Tibial nerve (tissue), 4 donors: ENCODE data around the gene ENPP6. TPM values are rescaled to one million over a fixed set of nuclear protein-coding genes. Genes with fewer than 3 reads are reported as not detected.

Experiments
- DNase-seq, 2 donors: peaks; one replicate each; pipeline ENCODE4 v3.0.0-alpha.2; 2019; ENCODE audit warnings: low spot score in 2 of 2
- H3K27ac ChIP-seq, 4 donors: fragments of 200-600 bp; sonication (generic) in 3 of 4; one replicate each; pipeline ENCODE4 v1.5.1; 2017 to 2019; ENCODE audit warnings: mild to moderate bottlenecking in 1 of 4
- H3K27me3 ChIP-seq, 2 donors: fragments of 200-600 bp; sonication (generic) in 1 of 2; one replicate each; pipeline versions ENCODE4 v1.5.1 to v1.6.0; 2017 to 2019
- H3K36me3 ChIP-seq, 3 donors: fragments of 200-600 bp; sonication (generic); one replicate each; pipeline ENCODE4 v1.5.1; 2018 to 2019
- H3K4me1 ChIP-seq, 4 donors: fragments of 200-600 bp; sonication (generic) in 3 of 4; one replicate each; pipeline ENCODE4 v1.5.1; 2017 to 2019
- H3K4me3 ChIP-seq, 4 donors: fragments of 200-600 bp; sonication (generic) in 3 of 4; one replicate each; pipeline ENCODE4 v1.5.1; 2017 to 2019; ENCODE audit warnings: mild to moderate bottlenecking in 1 of 4, moderate library complexity in 1 of 4
- H3K9me3 ChIP-seq, 4 donors: fragments of 200-600 bp; sonication (generic) in 3 of 4; one replicate each; pipeline ENCODE4 v1.5.1; 2017 to 2019
- EP300 ChIP-seq, 2 donors: sonication (generic); formaldehyde crosslinking; IDR thresholded peaks; one replicate each; pipeline ENCODE4 v1.6.1; 2017; ENCODE audit warnings: antibody characterized with exemption in 2 of 2, mild to moderate bottlenecking in 1 of 2
- POLR2A ChIP-seq, 2 donors: fragments of 450-650 bp; IDR thresholded peaks; one replicate each; pipeline ENCODE4 v1.6.1; 2017; ENCODE audit warnings: antibody characterized with exemption in 2 of 2, mild to moderate bottlenecking in 2 of 2, moderate library complexity in 2 of 2
- WGBS, 2 donors: methylation state at CpG; one replicate each; pipeline ENCODE4 v1.1.5; 2018; 5-methylcytosine and 5-hydroxymethylcytosine counted together
- total RNA-seq, 4 donors: library from RNA; depleted of rRNA; stranded (reverse); fragments of >200 nt; gene quantifications; one replicate each; pipeline ENCODE4 v1.1.0, GENCODE V29; 2016
- TF ChIP-seq, protein P1 (sequence below), 5 experiments: fragments of 200-600 bp in 3 of 5; fragments of 450-650 bp in 2 of 5; sonication (generic) in 3 of 5; IDR thresholded peaks; one replicate each; pipeline ENCODE4 v1.5.1; 2016 to 2019; ENCODE audit warnings: antibody characterized with exemption in 5 of 5, mild to moderate bottlenecking in 3 of 5, moderate library complexity in 2 of 5

The ENPP6 gene
- total RNA-seq, 4 donors from 2014 or later = 12.6 to 42.6 (median 30.3) TPM

- DNase-seq = no peak
- no peak for TF ChIP-seq POLR2A (IDR thresholded peaks at IDR 0.05)
- TF ChIP-seq EP300 (IDR thresholded peaks at IDR 0.05) = no peak
- TF ChIP-seq, protein P1, sequence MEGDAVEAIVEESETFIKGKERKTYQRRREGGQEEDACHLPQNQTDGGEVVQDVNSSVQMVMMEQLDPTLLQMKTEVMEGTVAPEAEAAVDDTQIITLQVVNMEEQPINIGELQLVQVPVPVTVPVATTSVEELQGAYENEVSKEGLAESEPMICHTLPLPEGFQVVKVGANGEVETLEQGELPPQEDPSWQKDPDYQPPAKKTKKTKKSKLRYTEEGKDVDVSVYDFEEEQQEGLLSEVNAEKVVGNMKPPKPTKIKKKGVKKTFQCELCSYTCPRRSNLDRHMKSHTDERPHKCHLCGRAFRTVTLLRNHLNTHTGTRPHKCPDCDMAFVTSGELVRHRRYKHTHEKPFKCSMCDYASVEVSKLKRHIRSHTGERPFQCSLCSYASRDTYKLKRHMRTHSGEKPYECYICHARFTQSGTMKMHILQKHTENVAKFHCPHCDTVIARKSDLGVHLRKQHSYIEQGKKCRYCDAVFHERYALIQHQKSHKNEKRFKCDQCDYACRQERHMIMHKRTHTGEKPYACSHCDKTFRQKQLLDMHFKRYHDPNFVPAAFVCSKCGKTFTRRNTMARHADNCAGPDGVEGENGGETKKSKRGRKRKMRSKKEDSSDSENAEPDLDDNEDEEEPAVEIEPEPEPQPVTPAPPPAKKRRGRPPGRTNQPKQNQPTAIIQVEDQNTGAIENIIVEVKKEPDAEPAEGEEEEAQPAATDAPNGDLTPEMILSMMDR (IDR thresholded peaks at IDR 0.05) = no peak
- 91% methylated on average over 6 of the region's 6 CpGs for WGBS, 2 donors
Measured at GRCh38 chr4:184191267-184191666, 26.4 kb downstream of the ENPP6 start.

GRCh38 chr4:184190711-184191110 is 27.0 kb downstream of the ENPP6 start:
- Histone ChIP-seq H3K27ac (no peak overlapping the region), H3K9me3 (no peaks in the 10 kb centered on the region), H3K36me3 (no peaks in the 10 kb centered on the region), H3K4me3 (no peak overlapping the region), H3K4me1 (peaks cover 0 to 6% (median 0%) of the 10 kb centered on the region in 4 donors), H3K27me3 (no peaks in the 10 kb centered on the region)
- TF ChIP-seq POLR2A (IDR thresholded peaks at IDR 0.05) (no peak), EP300 (IDR thresholded peaks at IDR 0.05) (no peak)
- TF ChIP-seq, protein P1 (IDR thresholded peaks at IDR 0.05) = no peak
- DNase-seq = no peak
- WGBS, 2 donors = 71 to 74% methylated on average over 4 of the region's 4 CpGs

More at GRCh38 chr4:184191267-184191666, 26.4 kb downstream of the ENPP6 start:
- H3K36me3 ChIP-seq = no peaks in the 10 kb centered on the region
- H3K27ac ChIP-seq = no peak overlapping the region
- H3K27me3 ChIP-seq = no peaks in the 10 kb centered on the region
- H3K4me1 ChIP-seq = peaks cover 0 to 6% (median 0%) of the 10 kb centered on the region in 4 donors
- no peak overlapping the region for H3K4me3 ChIP-seq
- no peaks in the 10 kb centered on the region for H3K9me3 ChIP-seq

DNA sequence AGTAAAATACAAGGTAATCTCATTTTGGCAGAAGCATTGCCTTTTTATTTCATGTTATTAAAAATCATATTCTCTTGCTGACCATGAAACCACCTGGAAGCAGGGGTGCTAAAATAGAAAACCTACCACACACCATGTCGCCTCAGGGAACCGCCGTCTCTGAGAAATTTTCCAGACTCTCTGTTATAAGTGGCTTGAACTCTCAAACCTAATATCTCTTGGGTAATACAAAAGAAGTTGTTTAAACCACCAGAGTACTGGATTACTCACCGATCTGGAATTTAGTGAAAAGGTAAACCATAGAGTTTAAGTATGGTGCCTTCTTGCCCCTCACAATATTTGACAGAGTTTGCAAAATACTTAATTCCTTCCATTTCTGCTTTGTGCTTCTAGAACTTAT is 27.7 kb downstream of the ENPP6 start:
- TF ChIP-seq EP300 (IDR thresholded peaks at IDR 0.05) = no peak
- TF ChIP-seq, protein P1 (IDR thresholded peaks at IDR 0.05) = no peak
- no peak for TF ChIP-seq POLR2A (IDR thresholded peaks at IDR 0.05)
- 55 to 67% methylated on average over 4 of the region's 4 CpGs for WGBS, 2 donors
- no peak overlapping the region for H3K4me3 ChIP-seq
- no peaks in the 10 kb centered on the region for H3K36me3 ChIP-seq
- DNase-seq = no peak
- H3K9me3 ChIP-seq = no peaks in the 10 kb centered on the region
- H3K27me3 ChIP-seq = no peaks in the 10 kb centered on the region
- H3K27ac ChIP-seq = peak overlapping the region in 2 of 4 donors; percentile 46 to 60
- peaks cover 0 to 6% (median 0%) of the 10 kb centered on the region in 4 donors for H3K4me1 ChIP-seq

GRCh38 chr4:184188443-184189400 is 29.0 kb downstream of the ENPP6 start:
- H3K4me1 ChIP-seq = peaks cover 0 to 6% (median 0%) of the 10 kb centered on the region in 4 donors
- peak overlapping the region in 2 of 4 donors; percentile 56 to 60 for H3K27ac ChIP-seq
- no peak for DNase-seq
- no peaks in the 10 kb centered on the region for H3K36me3 ChIP-seq
- H3K27me3 ChIP-seq = no peaks in the 10 kb centered on the region
- H3K4me3 ChIP-seq = no peak overlapping the region
- H3K9me3 ChIP-seq = no peaks in the 10 kb centered on the region
- TF ChIP-seq, protein P1 (IDR thresholded peaks at IDR 0.05) = no peak
- TF ChIP-seq POLR2A (IDR thresholded peaks at IDR 0.05) = no peak
- no peak for TF ChIP-seq EP300 (IDR thresholded peaks at IDR 0.05)
- 75 to 83% methylated on average over 12 of the region's 12 CpGs for WGBS, 2 donors

DNA sequence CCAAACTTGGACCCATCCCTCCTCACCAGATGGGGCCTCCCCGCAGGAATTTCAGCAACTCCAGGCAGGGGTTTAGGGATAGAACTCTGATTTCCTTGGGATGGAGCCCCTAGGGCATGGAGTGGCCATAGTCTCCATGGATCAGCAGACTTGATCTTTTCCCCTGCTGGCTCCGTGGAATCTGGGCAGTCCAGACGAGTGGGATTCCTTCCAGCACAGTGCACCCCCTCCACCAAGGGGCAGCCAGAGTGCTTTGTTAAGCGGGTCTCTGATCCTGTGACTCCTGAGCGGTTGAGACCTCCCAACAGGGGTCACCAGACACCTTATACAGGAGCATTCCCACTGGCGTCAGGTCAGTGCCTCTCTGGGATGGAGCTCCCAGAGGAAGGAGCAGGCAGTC is 40.4 kb downstream of the ENPP6 start:
- WGBS, 2 donors = 71 to 79% methylated on average over 6 of the region's 6 CpGs
- DNase-seq = no peak
- Histone ChIP-seq H3K9me3 (peaks cover 0 to 25% (median 0%) of the 10 kb centered on the region in 4 donors), H3K27me3 (no peaks in the 10 kb centered on the region), H3K27ac (no peak overlapping the region), H3K4me1 (no peaks in the 10 kb centered on the region), H3K36me3 (no peaks in the 10 kb centered on the region), H3K4me3 (no peak overlapping the region)
- TF ChIP-seq EP300 (IDR thresholded peaks at IDR 0.05) = no peak
- no peak for TF ChIP-seq POLR2A (IDR thresholded peaks at IDR 0.05)
- TF ChIP-seq, protein P1 (IDR thresholded peaks at IDR 0.05) = no peak
